ENCODE measurements around the gene TMEM119.

The TMEM119 gene

GRCh38 chr12:108643941-108644810 is 46.3 kb upstream of the TMEM119 start:
- Histone ChIP-seq H3K4me2 (ENCODE audit: low read length) (no peak overlapping the region), H3K36me3 (ENCODE audit: control insufficient read depth, insufficient read depth, low read length) (no peaks in the 10 kb centered on the region), H3K27ac (no peak overlapping the region), H3K9ac (no peak overlapping the region), H2AFZ (no peak overlapping the region), H3K27me3 (ENCODE audit: control insufficient read depth, insufficient read depth, low read length) (no peaks in the 10 kb centered on the region), H3K79me2 (no peaks in the 10 kb centered on the region), H3K9me3 (ENCODE audit: control insufficient read depth, low read length) (no peaks in the 10 kb centered on the region), H3K4me3 (ENCODE audit: low read depth, low read length) (no peak overlapping the region), H3K4me1 (peaks cover 31% of the 10 kb centered on the region)
- no peak for TF ChIP-seq CTCF (IDR thresholded peaks at IDR 0.05)

- peaks cover 29% of the 10 kb centered on the region for H3K4me1 ChIP-seq
- TF ChIP-seq CTCF (IDR thresholded peaks at IDR 0.05): no peak
- no peaks in the 10 kb centered on the region for H3K27me3 ChIP-seq (ENCODE audit: control insufficient read depth, insufficient read depth, low read length)
- H3K9me3 ChIP-seq (ENCODE audit: control insufficient read depth, low read length): no peaks in the 10 kb centered on the region
- no peak overlapping the region for H3K9ac ChIP-seq
- H3K36me3 ChIP-seq (ENCODE audit: control insufficient read depth, insufficient read depth, low read length): no peaks in the 10 kb centered on the region
- H3K4me2 ChIP-seq (ENCODE audit: low read length): no peak overlapping the region
- H3K27ac ChIP-seq: no peak overlapping the region
- H3K79me2 ChIP-seq: no peaks in the 10 kb centered on the region
- H2AFZ ChIP-seq: no peak overlapping the region
- H3K4me3 ChIP-seq (ENCODE audit: low read depth, low read length): no peak overlapping the region
These were observed 45.2 kb upstream of the TMEM119 start for GRCh38 chr12:108642899-108643654.

GRCh38 chr12:108642269-108642870 is 44.5 kb upstream of the TMEM119 start:
- Histone ChIP-seq H3K27ac (no peak overlapping the region), H3K4me2 (ENCODE audit: low read length) (no peak overlapping the region), H3K9ac (no peak overlapping the region), H3K4me1 (peaks cover 22% of the 10 kb centered on the region), H3K79me2 (no peaks in the 10 kb centered on the region), H2AFZ (no peak overlapping the region), H3K27me3 (ENCODE audit: control insufficient read depth, insufficient read depth, low read length) (no peaks in the 10 kb centered on the region), H3K4me3 (ENCODE audit: low read depth, low read length) (no peak overlapping the region), H3K36me3 (ENCODE audit: control insufficient read depth, insufficient read depth, low read length) (no peaks in the 10 kb centered on the region), H3K9me3 (ENCODE audit: control insufficient read depth, low read length) (no peaks in the 10 kb centered on the region)
- TF ChIP-seq CTCF (IDR thresholded peaks at IDR 0.05): no peak

- H3K4me1 ChIP-seq: peaks cover 16% of the 10 kb centered on the region
These were observed 43.8 kb upstream of the TMEM119 start for GRCh38 chr12:108641446-108642268.

More at GRCh38 chr12:108641446-108642268, 43.8 kb upstream of the TMEM119 start:
- H3K9ac ChIP-seq: no peak overlapping the region
- no peaks in the 10 kb centered on the region for H3K36me3 ChIP-seq (ENCODE audit: control insufficient read depth, insufficient read depth, low read length)
- H3K9me3 ChIP-seq (ENCODE audit: control insufficient read depth, low read length): no peaks in the 10 kb centered on the region
- no peak overlapping the region for H2AFZ ChIP-seq
- no peak overlapping the region for H3K4me2 ChIP-seq (ENCODE audit: low read length)
- no peak overlapping the region for H3K4me3 ChIP-seq (ENCODE audit: low read depth, low read length)
- no peaks in the 10 kb centered on the region for H3K79me2 ChIP-seq
- H3K27ac ChIP-seq: no peak overlapping the region
- no peaks in the 10 kb centered on the region for H3K27me3 ChIP-seq (ENCODE audit: control insufficient read depth, insufficient read depth, low read length)
- no peak for TF ChIP-seq CTCF (IDR thresholded peaks at IDR 0.05)
